Renal cortex interstitium (tissue), 11 donors: ENCODE results near the gene TMEM207. TPM values are rescaled to one million over a fixed set of nuclear protein-coding genes. Genes with fewer than 3 reads are reported as not detected.
A peak's percentile ranks its signal among the peaks of the same experiment; 100 is the strongest.

Experiments
- DNase-seq, 11 donors: peaks; one replicate each; pipeline ENCODE4 v3.0.0-alpha.2; 2013; ENCODE audit warnings: low read depth in 9 of 11, low spot score in 4 of 11; ENCODE audit errors: extremely low read depth in 1 of 11
- polyA plus RNA-seq, 3 donors: library from polyadenylated mRNA; unstranded; fragments of 120-200 nt; gene quantifications; one replicate each; pipeline ENCODE4 v1.2.1, GENCODE V29; 2013; ENCODE audit not compliant: insufficient read length in 3 of 3

TMEM207 gene
- polyA plus RNA-seq, 3 donors: 17.7 to 25.9 (median 19.7) TPM

- DNase-seq: no peak
Measured at GRCh38 chr3:190456770-190457169, 7.1 kb upstream of the TMEM207 start.

- peak in 3 of 11 donors; percentile 10 to 54 (median 37) for DNase-seq
Measured at GRCh38 chr3:190455828-190456227, 6.1 kb upstream of the TMEM207 start.

- no peak for DNase-seq
Measured at GRCh38 chr3:190448256-190448655, 1.4 kb downstream of the TMEM207 start.

- no peak for DNase-seq
Measured at GRCh38 chr3:190446573-190447279, 3.0 kb downstream of the TMEM207 start.

- DNase-seq: no peak
Measured at GRCh38 chr3:190444576-190445145, 5.0 kb downstream of the TMEM207 start.

- DNase-seq: no peak
Measured at GRCh38 chr3:190444006-190444405, 5.7 kb downstream of the TMEM207 start.

- DNase-seq: no peak
Measured at GRCh38 chr3:190443257-190443656, 6.4 kb downstream of the TMEM207 start.

GRCh38 chr3:190442240-190442639, 7.5 kb downstream of the TMEM207 start:
- DNase-seq: no peak

GRCh38 chr3:190436331-190436730, 13.4 kb downstream of the TMEM207 start:
- DNase-seq: no peak

GRCh38 chr3:190435618-190436017, 14.1 kb downstream of the TMEM207 start:
- DNase-seq: no peak

GRCh38 chr3:190433626-190434025, 16.1 kb downstream of the TMEM207 start:
- DNase-seq: no peak

GRCh38 chr3:190432216-190432615, 17.5 kb downstream of the TMEM207 start:
- no peak for DNase-seq

GRCh38 chr3:190430906-190431305, 18.8 kb downstream of the TMEM207 start:
- no peak for DNase-seq

GRCh38 chr3:190429681-190430080, 20.0 kb downstream of the TMEM207 start:
- DNase-seq: no peak

- DNase-seq: no peak
Measured at GRCh38 chr3:190426806-190427507, 22.7 kb downstream of the TMEM207 start.

- no peak for DNase-seq
Measured at GRCh38 chr3:190425833-190426232, 23.9 kb downstream of the TMEM207 start.

- peak in 10 of 11 donors; percentile 18 to 57 (median 34) for DNase-seq
Measured at GRCh38 chr3:190424478-190425439, 24.9 kb downstream of the TMEM207 start.

- no peak for DNase-seq
Measured at GRCh38 chr3:190424108-190424477, 25.6 kb downstream of the TMEM207 start.

- DNase-seq: no peak
Measured at GRCh38 chr3:190414297-190414696, 35.4 kb downstream of the TMEM207 start.
